ENCODE measurements around the gene KIF9.

The KIF9 gene

GRCh38 chr3:47298439-47298838 lies 15.8 kb upstream of the KIF9 start:
- no peaks in the 10 kb centered on the region for H3K27me3 ChIP-seq (ENCODE audit: insufficient read depth, poor library complexity, severe bottlenecking)
- no peak for ATAC-seq (ENCODE audit: low read depth)
- no peak overlapping the region for H3K27ac ChIP-seq (ENCODE audit: poor library complexity, severe bottlenecking)
- no peaks in the 10 kb centered on the region for H3K9me3 ChIP-seq (ENCODE audit: severe bottlenecking)
- H3K36me3 ChIP-seq (ENCODE audit: low read depth) = no peaks in the 10 kb centered on the region; the same call in 1 of the 2 replicates
- H3K4me1 ChIP-seq (ENCODE audit: insufficient read depth, poor library complexity, severe bottlenecking) = no peaks in the 10 kb centered on the region
- TF ChIP-seq CTCF (IDR thresholded peaks at IDR 0.05; ENCODE audit: poor library complexity, severe bottlenecking) = no peak
- no peak overlapping the region for H3K4me3 ChIP-seq (ENCODE audit: severe bottlenecking)
- no peak for DNase-seq (ENCODE audit: low spot score)

- Histone ChIP-seq H3K27ac (ENCODE audit: poor library complexity, severe bottlenecking) (no peak overlapping the region), H3K9me3 (ENCODE audit: severe bottlenecking) (no peaks in the 10 kb centered on the region), H3K4me1 (ENCODE audit: insufficient read depth, poor library complexity, severe bottlenecking) (no peaks in the 10 kb centered on the region), H3K4me3 (ENCODE audit: severe bottlenecking) (no peak overlapping the region), H3K27me3 (ENCODE audit: insufficient read depth, poor library complexity, severe bottlenecking) (no peaks in the 10 kb centered on the region), H3K36me3 (ENCODE audit: low read depth) (no peaks in the 10 kb centered on the region; the same call in 1 of the 2 replicates)
- DNase-seq (ENCODE audit: low spot score) (no peak), ATAC-seq (ENCODE audit: low read depth) (no peak)
- TF ChIP-seq CTCF (IDR thresholded peaks at IDR 0.05; ENCODE audit: poor library complexity, severe bottlenecking) = no peak
Measured at GRCh38 chr3:47296562-47297302, 14.1 kb upstream of the KIF9 start.

GRCh38 chr3:47295976-47296375 lies 13.4 kb upstream of the KIF9 start:
- no peaks in the 10 kb centered on the region for H3K9me3 ChIP-seq (ENCODE audit: severe bottlenecking)
- no peak overlapping the region for H3K27ac ChIP-seq (ENCODE audit: poor library complexity, severe bottlenecking)

GRCh38 chr3:47295322-47295721 lies 12.7 kb upstream of the KIF9 start:
- TF ChIP-seq CTCF (IDR thresholded peaks at IDR 0.05; ENCODE audit: poor library complexity, severe bottlenecking) = no peak
- H3K27ac ChIP-seq (ENCODE audit: poor library complexity, severe bottlenecking) = no peak overlapping the region
- H3K36me3 ChIP-seq (ENCODE audit: low read depth) = no peaks in the 10 kb centered on the region
- no peak overlapping the region for H3K4me3 ChIP-seq (ENCODE audit: severe bottlenecking)
- DNase-seq (ENCODE audit: low spot score) (no peak), ATAC-seq (ENCODE audit: low read depth) (no peak)
- H3K27me3 ChIP-seq (ENCODE audit: insufficient read depth, poor library complexity, severe bottlenecking) = no peaks in the 10 kb centered on the region
- no peaks in the 10 kb centered on the region for H3K4me1 ChIP-seq (ENCODE audit: insufficient read depth, poor library complexity, severe bottlenecking)
- H3K9me3 ChIP-seq (ENCODE audit: severe bottlenecking) = no peaks in the 10 kb centered on the region

More at GRCh38 chr3:47295976-47296375, 13.4 kb upstream of the KIF9 start:
- H3K27me3 ChIP-seq (ENCODE audit: insufficient read depth, poor library complexity, severe bottlenecking) = no peaks in the 10 kb centered on the region
- H3K36me3 ChIP-seq (ENCODE audit: low read depth) = no peaks in the 10 kb centered on the region
- DNase-seq (ENCODE audit: low spot score) (no peak), ATAC-seq (ENCODE audit: low read depth) (no peak)
- TF ChIP-seq CTCF (IDR thresholded peaks at IDR 0.05; ENCODE audit: poor library complexity, severe bottlenecking) = no peak
- no peak overlapping the region for H3K4me3 ChIP-seq (ENCODE audit: severe bottlenecking)
- no peaks in the 10 kb centered on the region for H3K4me1 ChIP-seq (ENCODE audit: insufficient read depth, poor library complexity, severe bottlenecking)

GRCh38 chr3:47294392-47294791 lies 11.8 kb upstream of the KIF9 start:
- Histone ChIP-seq H3K27ac (ENCODE audit: poor library complexity, severe bottlenecking) (no peak overlapping the region), H3K4me1 (ENCODE audit: insufficient read depth, poor library complexity, severe bottlenecking) (no peaks in the 10 kb centered on the region), H3K9me3 (ENCODE audit: severe bottlenecking) (no peaks in the 10 kb centered on the region), H3K4me3 (ENCODE audit: severe bottlenecking) (no peak overlapping the region), H3K27me3 (ENCODE audit: insufficient read depth, poor library complexity, severe bottlenecking) (no peaks in the 10 kb centered on the region), H3K36me3 (ENCODE audit: low read depth) (no peaks in the 10 kb centered on the region)
- DNase-seq (ENCODE audit: low spot score) (no peak), ATAC-seq (ENCODE audit: low read depth) (no peak)
- TF ChIP-seq CTCF (IDR thresholded peaks at IDR 0.05; ENCODE audit: poor library complexity, severe bottlenecking) = no peak

Measured in RWPE2 (cell line).